HG03159 (cell line): ENCODE measurements around the gene LPCAT2.
"Not testable (repeated sequence)": the region's sequence is repeated elsewhere in the genome, so short reads cannot be mapped to it uniquely, and the experiment has no call there.

Source experiments
- ATAC-seq: cut with Tn5 transposase; IDR thresholded peaks from one replicate; pipeline ENCODE4 v1.9.1; 2021; ENCODE audit warnings: mild to moderate bottlenecking, moderate library complexity; ENCODE audit not compliant: unreplicated experiment

Gene LPCAT2

GRCh38 chr16:55577887-55578286 is 69.0 kb downstream of the LPCAT2 start:
- no peak for ATAC-seq

DNA sequence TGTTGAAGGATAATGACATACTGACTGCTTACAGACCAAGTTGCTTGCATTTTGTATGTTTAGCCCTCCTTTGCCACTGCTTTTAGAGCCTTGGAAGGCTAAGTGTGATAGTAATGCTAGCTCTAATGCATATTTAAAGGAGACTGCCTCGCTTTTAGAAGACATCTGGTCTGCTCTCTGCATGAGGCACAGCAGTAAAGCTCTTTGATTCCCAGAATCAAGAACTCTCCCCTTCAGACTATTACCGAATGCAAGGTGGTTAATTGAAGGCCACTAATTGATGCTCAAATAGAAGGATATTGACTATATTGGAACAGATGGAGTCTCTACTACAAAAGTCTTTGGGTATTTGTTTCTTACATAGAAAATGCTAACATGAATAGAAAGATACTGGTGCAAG is 76.8 kb downstream of the LPCAT2 start:
- ATAC-seq = no peak

- no peak for ATAC-seq
These were observed 79.9 kb downstream of the LPCAT2 start for GRCh38 chr16:55588799-55589198.

DNA sequence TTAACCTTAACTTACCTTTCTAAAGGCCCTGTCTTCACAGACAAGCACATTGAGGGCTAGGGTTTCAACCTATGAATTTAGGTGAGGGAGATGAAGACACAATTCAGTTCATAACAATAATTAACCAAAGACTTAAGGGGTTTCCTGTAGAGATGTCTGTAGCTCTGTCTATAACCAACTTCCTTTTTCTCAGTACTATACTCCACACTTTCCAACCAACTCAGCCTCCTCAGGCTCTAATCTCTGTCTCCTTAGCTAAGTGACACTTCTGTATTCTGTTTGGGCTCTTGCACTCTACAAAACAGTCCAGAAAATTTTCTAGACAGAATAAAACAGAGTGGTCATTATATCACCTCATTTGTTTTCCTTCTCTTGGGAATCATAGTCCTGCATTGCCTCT is 83.4 kb downstream of the LPCAT2 start:
- ATAC-seq = no peak

DNA sequence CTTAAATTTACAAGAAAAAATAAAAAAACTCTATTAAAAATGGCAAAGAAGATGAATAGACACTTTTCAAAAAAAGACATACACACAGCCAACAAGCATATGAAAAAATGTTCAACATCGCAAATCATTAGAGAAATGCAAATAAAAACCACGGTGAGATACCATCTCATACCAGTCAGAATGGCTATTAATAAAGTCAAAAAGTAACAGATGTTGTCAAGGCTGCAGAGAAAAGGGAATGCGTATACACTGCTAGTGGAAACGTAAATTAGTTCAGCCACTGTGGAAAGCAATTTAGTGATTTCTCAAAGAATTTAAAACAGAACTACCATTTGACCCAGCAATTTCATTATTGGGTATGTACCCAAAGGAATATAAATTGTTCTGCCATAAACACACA is 89.1 kb downstream of the LPCAT2 start:
- ATAC-seq = no peak

- no peak for ATAC-seq
These were observed 97.0 kb downstream of the LPCAT2 start for GRCh38 chr16:55605754-55606336.

DNA sequence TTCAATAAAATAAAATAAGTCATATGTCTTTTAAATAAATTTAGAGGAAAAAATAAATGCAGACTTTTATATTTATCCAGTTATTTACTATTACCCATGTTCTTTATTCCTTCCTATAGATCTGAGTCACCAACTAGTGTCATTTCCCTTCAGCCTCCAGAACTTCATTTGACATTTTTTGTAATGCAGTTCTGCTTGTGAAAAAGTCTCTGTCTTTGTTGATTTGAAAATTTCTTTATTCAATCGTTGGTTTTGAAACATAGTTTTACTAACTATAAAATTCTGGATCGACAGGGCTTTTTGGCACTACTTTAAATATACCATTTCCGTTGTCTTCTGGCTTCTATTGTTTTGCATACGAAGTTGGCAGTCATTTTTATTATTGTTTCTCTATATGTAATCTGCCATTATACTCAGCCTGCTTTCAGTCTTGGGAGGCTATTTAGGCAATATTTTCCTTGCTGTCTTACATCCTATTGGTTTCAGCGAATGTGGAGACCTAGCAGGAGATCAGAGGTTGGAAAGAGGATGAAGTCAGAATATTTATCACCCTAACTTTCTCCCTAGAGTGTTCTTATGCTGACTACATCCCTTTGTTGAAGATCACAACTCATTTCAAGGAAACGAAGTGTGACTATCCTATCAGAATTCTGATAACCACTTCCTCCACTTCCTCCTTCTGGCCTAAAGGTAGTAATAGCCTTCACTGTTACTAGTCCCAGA is 104.9 kb downstream of the LPCAT2 start:
- ATAC-seq = no peak

- no peak for ATAC-seq
These were observed 106.2 kb downstream of the LPCAT2 start for GRCh38 chr16:55615071-55615470.

- ATAC-seq = not testable (repeated sequence)
These were observed 106.8 kb downstream of the LPCAT2 start for GRCh38 chr16:55615670-55616069.

- ATAC-seq = no peak
These were observed 112.9 kb downstream of the LPCAT2 start for GRCh38 chr16:55621771-55622170.

GRCh38 chr16:55622272-55622671 is 113.4 kb downstream of the LPCAT2 start:
- ATAC-seq = no peak

DNA sequence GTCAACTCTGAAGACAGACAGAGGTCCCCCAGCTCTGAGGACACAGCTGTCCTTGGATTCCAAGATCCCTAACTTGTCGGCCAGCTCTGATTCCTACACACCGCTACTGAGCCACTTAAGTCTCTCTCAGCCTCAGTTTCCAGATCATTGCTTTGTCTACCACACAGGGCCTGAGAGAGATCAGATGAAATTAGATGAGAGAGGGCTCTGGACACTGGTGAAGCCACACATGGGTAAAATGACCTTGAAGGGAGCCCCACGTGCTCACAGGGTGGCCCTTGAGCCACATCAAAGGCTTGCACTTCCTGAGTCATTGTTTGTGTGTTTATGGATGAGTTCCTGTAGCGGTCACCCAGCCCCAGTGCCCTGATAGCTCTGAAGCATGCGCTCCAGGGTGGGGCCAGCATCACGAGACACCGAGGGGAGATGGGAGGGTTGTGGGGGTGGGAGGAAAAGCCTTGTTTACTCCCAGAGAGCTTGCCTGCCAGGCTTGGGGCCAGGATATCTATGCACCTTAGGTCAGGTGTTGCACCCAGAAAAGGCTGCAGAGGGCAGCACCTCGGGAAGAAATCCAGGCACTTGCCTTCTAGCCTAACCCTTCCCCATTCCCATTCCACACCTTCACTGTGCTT is 114.2 kb downstream of the LPCAT2 start:
- ATAC-seq = no peak

- ATAC-seq = no peak
These were observed 114.8 kb downstream of the LPCAT2 start for GRCh38 chr16:55623640-55624039.

GRCh38 chr16:55624696-55625095 is 115.8 kb downstream of the LPCAT2 start:
- ATAC-seq = no peak

- no peak for ATAC-seq
These were observed 117.0 kb downstream of the LPCAT2 start for GRCh38 chr16:55625843-55626242.

GRCh38 chr16:55628306-55628968 is 119.6 kb downstream of the LPCAT2 start:
- no peak for ATAC-seq

DNA sequence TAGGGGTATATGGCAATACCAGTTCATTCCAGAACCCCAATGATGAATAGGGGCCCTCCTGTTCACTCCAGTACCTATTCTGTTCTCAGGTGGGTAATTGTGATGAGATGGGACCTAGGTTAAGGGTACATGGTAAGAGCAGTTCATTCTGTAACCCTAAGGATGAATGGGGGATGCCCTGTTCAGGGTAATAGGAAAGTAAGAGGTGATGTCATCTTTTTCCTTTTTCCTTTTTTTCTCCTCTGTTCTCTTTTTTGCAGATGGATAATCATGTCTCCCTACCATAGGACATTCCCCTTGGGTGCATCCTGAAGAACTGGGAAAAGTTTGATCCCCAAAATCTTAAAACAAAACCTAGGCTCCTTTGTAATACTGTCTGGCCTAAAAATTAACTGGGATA is 121.9 kb downstream of the LPCAT2 start:
- no peak for ATAC-seq

DNA sequence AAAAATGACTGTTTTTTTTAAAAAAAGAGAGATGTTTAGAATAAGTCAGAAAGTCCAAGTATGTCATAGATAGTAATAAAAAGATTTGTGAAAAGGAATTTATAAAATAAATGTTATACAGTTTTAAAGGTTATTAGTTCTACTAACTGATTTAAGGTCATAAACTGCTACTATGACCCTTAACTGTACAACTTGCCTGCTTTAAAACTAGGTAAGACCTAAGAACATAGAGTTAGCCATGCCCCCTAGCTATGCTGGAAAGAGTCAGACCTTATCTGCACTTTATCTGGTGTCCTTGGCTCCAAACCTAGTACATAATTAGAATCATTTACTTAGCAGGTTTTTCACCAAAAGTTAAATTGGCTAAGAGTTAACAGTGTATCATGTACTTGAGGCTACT is 123.4 kb downstream of the LPCAT2 start:
- no peak for ATAC-seq

- no peak for ATAC-seq
These were observed 125.3 kb downstream of the LPCAT2 start for GRCh38 chr16:55634193-55634592.
